Progenitor cell of endocrine pancreas (in vitro differentiated cells): ENCODE data around the gene SFSWAP. TPM values are rescaled to one million over a fixed set of nuclear protein-coding genes. Genes with fewer than 3 reads are reported as not detected.
A peak's percentile ranks its signal among the peaks of the same experiment; 100 is the strongest.

ENCODE experiments used
- DNase-seq: peaks from one replicate; pipeline ENCODE4 v3.0.0; 2021; ENCODE audit warnings: low spot score; ENCODE audit not compliant: unreplicated experiment
- H3K27ac Mint-ChIP-seq: 2 replicates; pipeline ENCODE4 v1.8.0; 2021; ENCODE audit warnings: mild to moderate bottlenecking, moderate library complexity, mixed read lengths
- H3K27me3 Mint-ChIP-seq: 2 replicates; pipeline ENCODE4 v1.8.0; 2021; ENCODE audit warnings: mixed read lengths
- H3K36me3 Mint-ChIP-seq: 2 replicates; pipeline ENCODE4 v1.8.0; 2022; ENCODE audit warnings: mixed read lengths; ENCODE audit not compliant: insufficient read depth
- H3K4me1 Mint-ChIP-seq: 2 replicates; pipeline ENCODE4 v1.8.0; 2021; ENCODE audit warnings: low read depth, mixed read lengths
- H3K4me3 Mint-ChIP-seq: 2 replicates; pipeline ENCODE4 v1.8.0; 2021; ENCODE audit warnings: low read depth, mild to moderate bottlenecking, moderate library complexity, mixed read lengths
- H3K9me3 Mint-ChIP-seq: 2 replicates; pipeline ENCODE4 v1.8.0; 2021; ENCODE audit warnings: low read depth, mixed read lengths
- CTCF ChIP-seq: fragments of 200-600 bp; sonication (generic); IDR thresholded peaks from one replicate; pipeline ENCODE4 v1.5.0; 2021; ENCODE audit warnings: antibody characterized with exemption, mild to moderate bottlenecking; ENCODE audit not compliant: unreplicated experiment
- total RNA-seq: library from RNA; stranded (reverse); gene quantifications from 2 replicates; pipeline ENCODE4 v1.2.1, GENCODE V29; 2021

SFSWAP gene
- total RNA-seq, 1 donor from 2014 or later: 62.1 TPM

DNA sequence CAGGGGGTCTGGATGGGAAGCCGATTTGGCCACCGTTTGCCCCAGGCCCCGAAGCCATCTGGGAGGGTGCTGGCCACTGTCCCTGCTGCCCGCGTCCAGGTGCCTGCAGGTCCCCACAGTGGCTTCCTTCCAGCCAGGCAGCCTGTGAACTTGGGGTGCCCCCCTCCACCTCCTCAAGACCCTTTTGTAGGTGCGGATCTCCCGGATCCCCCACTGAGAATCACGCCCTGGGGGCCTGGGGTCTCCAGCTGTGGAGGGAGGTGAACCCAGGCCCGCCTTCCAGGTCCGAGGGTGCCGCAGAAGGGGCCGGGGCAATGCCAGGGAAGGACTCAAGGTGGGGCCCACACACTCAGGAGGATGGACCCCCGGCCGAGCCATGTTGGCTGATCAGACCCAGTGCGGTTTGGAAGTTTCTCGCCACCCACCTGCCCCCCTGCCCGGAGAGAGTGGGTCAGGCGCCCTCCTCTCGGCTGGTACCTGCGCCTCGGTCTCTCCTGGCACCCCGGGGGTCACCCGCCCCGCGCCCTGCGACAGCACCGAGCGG lies 119.0 kb downstream of the SFSWAP start:
- H3K27me3 Mint-ChIP-seq: peaks cover 50% of the 10 kb centered on the region
- DNase-seq: no peak
- no peak for TF ChIP-seq CTCF
- no peak overlapping the region for H3K4me3 Mint-ChIP-seq
- no peaks in the 10 kb centered on the region for H3K36me3 Mint-ChIP-seq
- no peak overlapping the region for H3K27ac Mint-ChIP-seq
- no peaks in the 10 kb centered on the region for H3K9me3 Mint-ChIP-seq
- H3K4me1 Mint-ChIP-seq: no peaks in the 10 kb centered on the region

DNA sequence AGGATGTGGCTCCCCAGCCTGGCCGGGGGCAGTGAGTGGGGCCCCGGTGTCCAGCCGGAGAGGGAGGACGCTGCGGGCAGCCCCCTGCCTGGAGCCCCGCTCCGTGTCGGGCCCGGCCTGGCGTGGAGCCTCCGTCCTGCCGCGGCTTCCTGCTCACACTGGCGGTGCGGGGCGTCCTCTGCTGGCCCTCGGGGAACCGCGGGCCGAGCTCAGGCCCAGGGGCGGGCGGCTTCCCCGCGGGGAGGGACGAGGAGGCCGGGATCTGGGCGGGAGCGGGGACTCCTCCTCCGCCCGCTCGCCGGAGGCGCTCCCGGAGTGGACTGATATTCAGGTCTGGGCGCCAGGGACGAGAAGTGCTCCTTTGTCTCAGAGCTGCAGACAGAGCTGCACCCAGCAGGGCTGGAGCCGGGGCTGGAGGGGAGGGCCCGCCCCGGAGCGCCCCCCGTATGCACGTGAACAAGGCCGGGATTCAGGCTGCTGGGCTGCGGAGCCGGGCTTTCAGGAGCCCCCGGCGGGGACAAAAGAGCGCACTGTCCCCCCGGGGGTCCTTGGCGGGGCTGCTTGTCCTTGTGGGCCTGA lies 119.5 kb downstream of the SFSWAP start:
- no peaks in the 10 kb centered on the region for H3K9me3 Mint-ChIP-seq
- H3K4me1 Mint-ChIP-seq: no peaks in the 10 kb centered on the region
- no peak overlapping the region for H3K27ac Mint-ChIP-seq
- DNase-seq: peak; percentile 54
- H3K36me3 Mint-ChIP-seq: no peaks in the 10 kb centered on the region
- peaks cover 45% of the 10 kb centered on the region for H3K27me3 Mint-ChIP-seq
- TF ChIP-seq CTCF: peak; percentile 49
- peak overlapping the region; percentile 59 for H3K4me3 Mint-ChIP-seq

GRCh38 chr12:131830914-131831571 lies 120.2 kb downstream of the SFSWAP start:
- no peaks in the 10 kb centered on the region for H3K9me3 Mint-ChIP-seq
- H3K36me3 Mint-ChIP-seq: no peaks in the 10 kb centered on the region
- peaks cover 39% of the 10 kb centered on the region for H3K27me3 Mint-ChIP-seq
- no peak for TF ChIP-seq CTCF
- no peaks in the 10 kb centered on the region for H3K4me1 Mint-ChIP-seq
- no peak for DNase-seq
- peak overlapping the region; percentile 59 for H3K4me3 Mint-ChIP-seq
- H3K27ac Mint-ChIP-seq: no peak overlapping the region

DNA sequence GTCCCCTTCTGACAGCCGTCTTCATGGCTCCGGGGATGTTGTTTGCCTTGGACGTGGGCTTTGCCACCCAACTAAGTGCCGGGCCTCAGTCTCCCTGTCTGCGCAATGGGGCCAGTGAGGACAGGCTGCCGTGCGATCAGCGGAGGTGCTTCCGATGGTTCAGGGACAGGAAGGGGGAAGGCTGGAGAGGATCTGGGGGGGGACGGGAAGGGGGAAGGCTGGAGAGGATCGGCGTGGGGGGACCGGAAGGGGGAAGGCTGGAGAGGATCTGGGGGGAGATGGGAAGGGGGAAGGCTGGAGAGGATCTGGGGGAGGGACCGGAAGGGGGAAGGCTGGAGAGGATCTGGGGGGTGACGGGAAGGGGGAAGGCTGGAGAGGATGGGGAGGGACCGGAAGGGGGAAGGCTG lies 120.7 kb downstream of the SFSWAP start:
- H3K9me3 Mint-ChIP-seq: no peaks in the 10 kb centered on the region
- no peaks in the 10 kb centered on the region for H3K4me1 Mint-ChIP-seq
- H3K27me3 Mint-ChIP-seq: peaks cover 33% of the 10 kb centered on the region
- no peak for TF ChIP-seq CTCF
- no peak for DNase-seq
- no peak overlapping the region for H3K27ac Mint-ChIP-seq
- no peak overlapping the region for H3K4me3 Mint-ChIP-seq
- no peaks in the 10 kb centered on the region for H3K36me3 Mint-ChIP-seq

DNA sequence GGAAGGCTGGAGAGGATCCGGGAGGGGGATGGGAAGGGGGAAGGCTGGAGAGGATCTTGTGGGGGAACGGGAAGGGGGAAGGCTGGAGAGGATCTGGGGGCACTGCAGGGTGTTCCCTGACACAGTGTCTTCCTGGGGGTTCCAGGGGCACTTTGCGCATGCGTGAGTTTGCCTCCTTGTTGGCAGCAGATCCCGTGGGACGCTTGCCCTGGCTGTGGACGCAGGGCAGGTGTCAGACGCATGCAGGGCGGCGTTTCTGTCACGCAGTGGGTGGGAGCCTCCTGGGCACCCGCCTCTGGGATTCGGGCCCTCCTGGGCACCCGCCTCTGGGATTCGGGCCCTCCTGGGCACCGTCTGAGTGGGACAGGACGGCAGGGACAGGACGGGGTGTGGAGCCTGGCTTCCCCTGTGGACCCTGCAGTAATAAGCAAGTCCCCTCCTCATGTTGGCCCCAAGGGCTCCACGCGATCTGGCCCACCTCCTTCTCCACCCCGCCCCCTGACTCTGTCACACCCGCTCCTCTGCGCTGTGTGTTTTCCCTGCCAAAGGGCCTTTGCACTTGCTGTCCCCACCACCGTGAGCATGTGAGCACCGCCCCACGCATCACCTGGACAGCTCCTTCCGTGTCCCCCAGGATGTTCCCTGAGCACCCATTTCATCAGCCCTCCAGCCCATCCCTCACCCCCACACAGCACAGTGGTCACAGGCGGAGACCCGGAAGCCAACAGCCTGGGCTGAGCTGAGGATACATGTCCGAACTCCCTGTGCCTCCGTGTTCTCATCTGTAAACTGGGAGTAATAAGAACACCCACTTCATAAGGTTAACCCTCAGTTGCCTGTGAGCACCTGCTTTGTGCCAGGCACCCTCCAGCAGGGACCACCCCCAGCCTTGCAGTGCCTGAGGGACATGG lies 121.7 kb downstream of the SFSWAP start:
- H3K4me3 Mint-ChIP-seq: no peak overlapping the region
- no peak for DNase-seq

More for the DNA sequence above, 121.7 kb downstream of the SFSWAP start:
- H3K36me3 Mint-ChIP-seq: no peaks in the 10 kb centered on the region
- TF ChIP-seq CTCF: no peak
- no peak overlapping the region for H3K27ac Mint-ChIP-seq
- H3K9me3 Mint-ChIP-seq: no peaks in the 10 kb centered on the region
- no peaks in the 10 kb centered on the region for H3K4me1 Mint-ChIP-seq
- peaks cover 25% of the 10 kb centered on the region for H3K27me3 Mint-ChIP-seq
